MV-4-11 (cell line): Measurements from ENCODE around the gene RPL15.
A peak's percentile ranks its signal among the peaks of the same experiment; 100 is the strongest.

Experiments used
- DNase-seq: peaks from one replicate; lab custom pipeline; 2025; lab: John Stamatoyannopoulos, UW

RPL15 gene

GRCh38 chr3:23931597-23931996 is 14.7 kb downstream of the RPL15 start:
- DNase-seq = no peak

GRCh38 chr3:23932571-23932970 is 15.6 kb downstream of the RPL15 start:
- DNase-seq = peak; percentile 45

GRCh38 chr3:23934253-23934652 is 17.3 kb downstream of the RPL15 start:
- DNase-seq = no peak

- DNase-seq = no peak
These were observed 20.4 kb downstream of the RPL15 start for GRCh38 chr3:23937296-23937695.

- DNase-seq = no peak
These were observed 21.8 kb downstream of the RPL15 start for GRCh38 chr3:23938688-23939087.

- DNase-seq = no peak
These were observed 23.8 kb downstream of the RPL15 start for GRCh38 chr3:23940775-23941174.

GRCh38 chr3:23941440-23941839 is 24.5 kb downstream of the RPL15 start:
- no peak for DNase-seq

GRCh38 chr3:23942546-23942945 is 25.6 kb downstream of the RPL15 start:
- no peak for DNase-seq

GRCh38 chr3:23944007-23944783 is 27.3 kb downstream of the RPL15 start:
- DNase-seq = no peak

- peak; percentile 65 for DNase-seq
These were observed 28.1 kb downstream of the RPL15 start, which contains the start of gene NR1D2 for GRCh38 chr3:23944861-23945662. Gene NR1D2 (plus strand): TSS chr3:23945286. CDS start chr3:23945579, 293 bp downstream.

- no peak for DNase-seq
These were observed 28.7 kb downstream of the RPL15 start for GRCh38 chr3:23945663-23945912.

GRCh38 chr3:23945913-23946687 is 29.2 kb downstream of the RPL15 start:
- DNase-seq = peak; percentile 93

- DNase-seq = no peak
These were observed 31.8 kb downstream of the RPL15 start for GRCh38 chr3:23948761-23949160.

- no peak for DNase-seq
These were observed 32.9 kb downstream of the RPL15 start for GRCh38 chr3:23949784-23950183.

GRCh38 chr3:23950293-23950692 is 33.4 kb downstream of the RPL15 start:
- no peak for DNase-seq

GRCh38 chr3:23952646-23953045 is 35.7 kb downstream of the RPL15 start:
- no peak for DNase-seq

- no peak for DNase-seq
These were observed 36.6 kb downstream of the RPL15 start for GRCh38 chr3:23953523-23953922.

- no peak for DNase-seq
These were observed 37.2 kb downstream of the RPL15 start for GRCh38 chr3:23954144-23954543.

- DNase-seq = no peak
These were observed 39.8 kb downstream of the RPL15 start for GRCh38 chr3:23956701-23957100.

- no peak for DNase-seq
These were observed 42.4 kb downstream of the RPL15 start for GRCh38 chr3:23959135-23959900.

GRCh38 chr3:23960649-23961048 is 43.7 kb downstream of the RPL15 start:
- DNase-seq = no peak

- no peak for DNase-seq
These were observed 44.1 kb downstream of the RPL15 start for GRCh38 chr3:23961066-23961465.
